ENCODE measurements around the gene MRE11. TPM values are rescaled to one million over a fixed set of nuclear protein-coding genes. Genes with fewer than 3 reads are reported as not detected.

Gene MRE11
- total and polyA plus RNA-seq, 9 donors = 8.0 to 22.6 (median 15.1) TPM

- Histone ChIP-seq H3K27ac (ENCODE audit: low read length) (no peak overlapping the region), H3K27me3 (ENCODE audit: control insufficient read depth, insufficient read depth, low read length) (no peaks in the 10 kb centered on the region), H3K4me1 (ENCODE audit: control insufficient read depth, insufficient read depth, low read length) (peaks cover 4% of the 10 kb centered on the region), H3K36me3 (ENCODE audit: control insufficient read depth, insufficient read depth, low read length) (no peaks in the 10 kb centered on the region), H3K4me3 (ENCODE audit: low read length) (no peak overlapping the region), H3K9me3 (replicated peaks; ENCODE audit: control insufficient read depth, low read depth, low read length) (no peaks in the 10 kb centered on the region)
- no CpG with 5 or more reads among the region's 4 CpGs for WGBS (ENCODE audit: insufficient coverage)
- DNase-seq = no peak
Measured at GRCh38 chr11:94526645-94527438, 33.2 kb upstream of the MRE11 start.

- peaks cover 4% of the 10 kb centered on the region for H3K4me1 ChIP-seq (ENCODE audit: control insufficient read depth, insufficient read depth, low read length)
- WGBS (ENCODE audit: insufficient coverage) = no CpG with 5 or more reads among the region's 5 CpGs
- no peak overlapping the region for H3K27ac ChIP-seq (ENCODE audit: low read length)
- no peaks in the 10 kb centered on the region for H3K36me3 ChIP-seq (ENCODE audit: control insufficient read depth, insufficient read depth, low read length)
- peak; percentile 78 for DNase-seq
- no peaks in the 10 kb centered on the region for H3K9me3 ChIP-seq (replicated peaks; ENCODE audit: control insufficient read depth, low read depth, low read length)
- H3K27me3 ChIP-seq (ENCODE audit: control insufficient read depth, insufficient read depth, low read length) = no peaks in the 10 kb centered on the region
- H3K4me3 ChIP-seq (ENCODE audit: low read length) = no peak overlapping the region
Measured at GRCh38 chr11:94525546-94526324, 32.1 kb upstream of the MRE11 start.

- WGBS (ENCODE audit: insufficient coverage) = no CpG with 5 or more reads among the region's 1 CpG
- H3K9me3 ChIP-seq (replicated peaks; ENCODE audit: control insufficient read depth, low read depth, low read length) = no peaks in the 10 kb centered on the region
- no peaks in the 10 kb centered on the region for H3K36me3 ChIP-seq (ENCODE audit: control insufficient read depth, insufficient read depth, low read length)
- H3K4me3 ChIP-seq (ENCODE audit: low read length) = no peak overlapping the region
- H3K27ac ChIP-seq (ENCODE audit: low read length) = no peak overlapping the region
- H3K4me1 ChIP-seq (ENCODE audit: control insufficient read depth, insufficient read depth, low read length) = peaks cover 4% of the 10 kb centered on the region
- no peak for DNase-seq
- no peaks in the 10 kb centered on the region for H3K27me3 ChIP-seq (ENCODE audit: control insufficient read depth, insufficient read depth, low read length)
Measured at GRCh38 chr11:94524341-94524740, 30.7 kb upstream of the MRE11 start.

GRCh38 chr11:94521684-94522083 lies 28.0 kb upstream of the MRE11 start:
- H3K4me3 ChIP-seq (ENCODE audit: low read length) = no peak overlapping the region
- no peak for DNase-seq
- no peaks in the 10 kb centered on the region for H3K27me3 ChIP-seq (ENCODE audit: control insufficient read depth, insufficient read depth, low read length)
- H3K9me3 ChIP-seq (replicated peaks; ENCODE audit: control insufficient read depth, low read depth, low read length) = no peaks in the 10 kb centered on the region
- peaks cover 4% of the 10 kb centered on the region for H3K4me1 ChIP-seq (ENCODE audit: control insufficient read depth, insufficient read depth, low read length)
- 68% methylated on average over 5 of the region's 5 CpGs for WGBS (ENCODE audit: insufficient coverage)
- no peak overlapping the region for H3K27ac ChIP-seq (ENCODE audit: low read length)
- no peaks in the 10 kb centered on the region for H3K36me3 ChIP-seq (ENCODE audit: control insufficient read depth, insufficient read depth, low read length)

- Histone ChIP-seq H3K4me1 (ENCODE audit: control insufficient read depth, insufficient read depth, low read length) (no peaks in the 10 kb centered on the region), H3K9me3 (replicated peaks; ENCODE audit: control insufficient read depth, low read depth, low read length) (no peaks in the 10 kb centered on the region), H3K36me3 (ENCODE audit: control insufficient read depth, insufficient read depth, low read length) (no peaks in the 10 kb centered on the region), H3K27me3 (ENCODE audit: control insufficient read depth, insufficient read depth, low read length) (no peaks in the 10 kb centered on the region), H3K4me3 (ENCODE audit: low read length) (no peak overlapping the region), H3K27ac (ENCODE audit: low read length) (no peak overlapping the region)
- WGBS (ENCODE audit: insufficient coverage) = no CpG with 5 or more reads among the region's 5 CpGs
- DNase-seq = peak; percentile 65
Measured at GRCh38 chr11:94519478-94520084, 25.9 kb upstream of the MRE11 start.

GRCh38 chr11:94518300-94518699 lies 24.7 kb upstream of the MRE11 start:
- no peaks in the 10 kb centered on the region for H3K9me3 ChIP-seq (replicated peaks; ENCODE audit: control insufficient read depth, low read depth, low read length)
- H3K4me3 ChIP-seq (ENCODE audit: low read length) = no peak overlapping the region
- no CpG with 5 or more reads among the region's 4 CpGs for WGBS (ENCODE audit: insufficient coverage)
- no peaks in the 10 kb centered on the region for H3K4me1 ChIP-seq (ENCODE audit: control insufficient read depth, insufficient read depth, low read length)
- no peak for DNase-seq
- no peaks in the 10 kb centered on the region for H3K36me3 ChIP-seq (ENCODE audit: control insufficient read depth, insufficient read depth, low read length)
- H3K27me3 ChIP-seq (ENCODE audit: control insufficient read depth, insufficient read depth, low read length) = no peaks in the 10 kb centered on the region
- no peak overlapping the region for H3K27ac ChIP-seq (ENCODE audit: low read length)

- H3K27me3 ChIP-seq (ENCODE audit: control insufficient read depth, insufficient read depth, low read length) = peaks cover 8% of the 10 kb centered on the region
- no peak overlapping the region for H3K27ac ChIP-seq (ENCODE audit: low read length)
- H3K4me1 ChIP-seq (ENCODE audit: control insufficient read depth, insufficient read depth, low read length) = peaks cover 8% of the 10 kb centered on the region
- no peak overlapping the region for H3K4me3 ChIP-seq (ENCODE audit: low read length)
- DNase-seq = no peak
- H3K36me3 ChIP-seq (ENCODE audit: control insufficient read depth, insufficient read depth, low read length) = no peaks in the 10 kb centered on the region
- H3K9me3 ChIP-seq (replicated peaks; ENCODE audit: control insufficient read depth, low read depth, low read length) = no peaks in the 10 kb centered on the region
- 44% methylated on average over 1 of the region's 1 CpG for WGBS (ENCODE audit: insufficient coverage)
Measured at GRCh38 chr11:94516725-94517124, 23.1 kb upstream of the MRE11 start.

- DNase-seq = no peak
- Histone ChIP-seq H3K4me3 (ENCODE audit: low read length) (no peak overlapping the region), H3K27ac (ENCODE audit: low read length) (no peak overlapping the region), H3K36me3 (ENCODE audit: control insufficient read depth, insufficient read depth, low read length) (no peaks in the 10 kb centered on the region), H3K9me3 (replicated peaks; ENCODE audit: control insufficient read depth, low read depth, low read length) (no peaks in the 10 kb centered on the region), H3K4me1 (ENCODE audit: control insufficient read depth, insufficient read depth, low read length) (peaks cover 8% of the 10 kb centered on the region), H3K27me3 (ENCODE audit: control insufficient read depth, insufficient read depth, low read length) (peaks cover 8% of the 10 kb centered on the region)
- 50% methylated on average over 1 of the region's 2 CpGs for WGBS (ENCODE audit: insufficient coverage)
Measured at GRCh38 chr11:94515398-94515797, 21.8 kb upstream of the MRE11 start.

- no CpG with 5 or more reads among the region's 2 CpGs for WGBS (ENCODE audit: insufficient coverage)
- no peaks in the 10 kb centered on the region for H3K36me3 ChIP-seq (ENCODE audit: control insufficient read depth, insufficient read depth, low read length)
- no peak overlapping the region for H3K4me3 ChIP-seq (ENCODE audit: low read length)
- peaks cover 8% of the 10 kb centered on the region for H3K4me1 ChIP-seq (ENCODE audit: control insufficient read depth, insufficient read depth, low read length)
- no peak for DNase-seq
- H3K27me3 ChIP-seq (ENCODE audit: control insufficient read depth, insufficient read depth, low read length) = peaks cover 8% of the 10 kb centered on the region
- no peaks in the 10 kb centered on the region for H3K9me3 ChIP-seq (replicated peaks; ENCODE audit: control insufficient read depth, low read depth, low read length)
- H3K27ac ChIP-seq (ENCODE audit: low read length) = no peak overlapping the region
Measured at GRCh38 chr11:94513091-94513490, 19.4 kb upstream of the MRE11 start.

Measured in muscle of leg (tissue), 11 donors.